H9 (cell line): Measurements from ENCODE around the gene SIN3B. TPM values are rescaled to one million over a fixed set of nuclear protein-coding genes. Genes with fewer than 3 reads are reported as not detected.

Experiments used
- DNase-seq: peaks from one replicate; pipeline ENCODE4 v3.0.0-alpha.2; 2017
- H2AFZ ChIP-seq: one replicate; pipeline ENCODE4 v1.6.1; 2013; ENCODE audit warnings: mild to moderate bottlenecking, low read length, control low read depth, moderate library complexity
- H2AK5ac ChIP-seq: 2 replicates; pipeline ENCODE4 v1.6.1; 2013; ENCODE audit warnings: low read length, control low read depth, mixed read lengths; ENCODE audit not compliant: insufficient read length
- H2BK120ac ChIP-seq: one replicate; pipeline ENCODE4 v1.6.1; 2013; ENCODE audit warnings: low read depth, mild to moderate bottlenecking, low read length, control low read depth, inconsistent platforms; ENCODE audit not compliant: poor library complexity, severe bottlenecking
- H2BK12ac ChIP-seq: 2 replicates; pipeline ENCODE4 v1.6.1; 2013; ENCODE audit warnings: low read length, control low read depth, mixed read lengths, low read depth; ENCODE audit not compliant: insufficient read length
- H2BK15ac ChIP-seq: 2 replicates; pipeline ENCODE4 v1.6.1; 2013; ENCODE audit warnings: low read depth, low read length, control low read depth
- H2BK20ac ChIP-seq: one replicate; pipeline ENCODE4 v1.6.1; 2013; ENCODE audit warnings: low read depth, mild to moderate bottlenecking, low read length, control low read depth, inconsistent platforms; ENCODE audit not compliant: poor library complexity, severe bottlenecking
- H2BK5ac ChIP-seq: 2 replicates; pipeline ENCODE4 v1.6.1; 2013; ENCODE audit warnings: low read length, control low read depth, mixed read lengths; ENCODE audit not compliant: insufficient read length
- H3K14ac ChIP-seq: 2 replicates; pipeline ENCODE4 v1.6.1; 2013; ENCODE audit warnings: low read length, control low read depth; ENCODE audit not compliant: insufficient read depth
- H3K18ac ChIP-seq: 2 replicates; pipeline ENCODE4 v1.6.1; 2013; ENCODE audit warnings: low read depth, mild to moderate bottlenecking, mixed read lengths, low read length, control low read depth; ENCODE audit not compliant: insufficient read length
- H3K23ac ChIP-seq: 2 replicates; pipeline ENCODE4 v1.6.1; 2013; ENCODE audit warnings: low read length, control low read depth, mixed read lengths, low read depth; ENCODE audit not compliant: insufficient read length
- H3K23me2 ChIP-seq: 2 replicates; pipeline ENCODE4 v1.6.1; 2013; ENCODE audit warnings: low read depth, mild to moderate bottlenecking, mixed read lengths, low read length, control low read depth; ENCODE audit not compliant: insufficient read length, poor library complexity, severe bottlenecking
- H3K27ac ChIP-seq: 2 replicates; pipeline ENCODE4 v1.5.1; 2013; ENCODE audit warnings: low read length, control low read depth, mixed read lengths, low read depth; ENCODE audit not compliant: insufficient read length
- H3K27me3 ChIP-seq: 2 replicates; pipeline ENCODE4 v1.6.1; 2013; ENCODE audit warnings: low read length, control low read depth, inconsistent platforms; ENCODE audit not compliant: insufficient read depth
- H3K4ac ChIP-seq: 2 replicates; pipeline ENCODE4 v1.6.1; 2013; ENCODE audit warnings: low read depth, mild to moderate bottlenecking, control low read depth, inconsistent platforms, low read length, moderate library complexity
- H3K4me1 ChIP-seq: 2 replicates; pipeline ENCODE4 v1.6.1; 2013; ENCODE audit warnings: low read length, control low read depth, inconsistent platforms; ENCODE audit not compliant: insufficient read depth
- H3K4me2 ChIP-seq: 2 replicates; pipeline ENCODE4 v1.6.1; 2013; ENCODE audit warnings: low read length, control low read depth, mixed read lengths; ENCODE audit not compliant: insufficient read length, insufficient read depth
- H3K56ac ChIP-seq: 2 replicates; pipeline ENCODE4 v1.6.1; 2013; ENCODE audit warnings: low read depth, mild to moderate bottlenecking, mixed read lengths, low read length, control low read depth; ENCODE audit not compliant: insufficient read length
- H3K79me1 ChIP-seq: 2 replicates; pipeline ENCODE4 v1.6.1; 2013; ENCODE audit warnings: low read depth, mild to moderate bottlenecking, moderate library complexity, low read length, control low read depth, inconsistent platforms; ENCODE audit not compliant: insufficient read depth, poor library complexity, severe bottlenecking
- H3K79me2 ChIP-seq: 2 replicates; pipeline ENCODE4 v1.6.1; 2013; ENCODE audit warnings: low read length, control low read depth, inconsistent platforms; ENCODE audit not compliant: insufficient read depth
- H3K9ac ChIP-seq: 2 replicates; pipeline ENCODE4 v1.6.1; 2013; ENCODE audit warnings: low read length, control low read depth, mixed read lengths; ENCODE audit not compliant: insufficient read length; ENCODE audit errors: extremely low read depth
- H3K9me3 ChIP-seq: one replicate; pipeline ENCODE4 v1.6.1; 2013; ENCODE audit warnings: low read depth, low read length, inconsistent platforms; ENCODE audit not compliant: control insufficient read depth
- H3T11ph ChIP-seq: one replicate; pipeline ENCODE4 v1.6.1; 2013; ENCODE audit warnings: mild to moderate bottlenecking, low read length, control low read depth, inconsistent platforms
- H4K20me1 ChIP-seq: one replicate; pipeline ENCODE4 v1.6.1; 2013; ENCODE audit not compliant: control insufficient read depth, insufficient read length, insufficient read depth
- H4K5ac ChIP-seq: 2 replicates; pipeline ENCODE4 v1.6.1; 2013; ENCODE audit warnings: low read depth, mild to moderate bottlenecking, mixed read lengths, low read length, control low read depth; ENCODE audit not compliant: insufficient read length
- H4K8ac ChIP-seq: replicated peaks from 2 replicates; pipeline ENCODE4 v1.6.1; 2013; ENCODE audit warnings: low read length, control low read depth, mixed read lengths, low read depth; ENCODE audit not compliant: insufficient read length
- H4K91ac ChIP-seq: 2 replicates; pipeline ENCODE4 v1.6.1; 2013; ENCODE audit warnings: low read depth, mild to moderate bottlenecking, moderate library complexity, mixed read lengths, low read length, control low read depth; ENCODE audit not compliant: insufficient read length
- H3K27ac Mint-ChIP-seq, 3 experiments: 2 replicates in 2 of 3; 3 replicates in 1 of 3; pipeline ENCODE4 v1.8.0; 2020 to 2021; ENCODE audit warnings: mixed read lengths in 3 of 3, mild to moderate bottlenecking in 1 of 3, moderate library complexity in 1 of 3
- H3K27me3 Mint-ChIP-seq: 2 replicates; pipeline ENCODE4 v1.8.0; 2021; ENCODE audit warnings: low read depth, mild to moderate bottlenecking, moderate library complexity, mixed read lengths
- H3K36me3 Mint-ChIP-seq, 3 experiments: 2 replicates in 2 of 3; 3 replicates in 1 of 3; pipeline ENCODE4 v1.8.0; 2020 to 2021; ENCODE audit warnings: low read depth in 3 of 3, mixed read lengths in 3 of 3; ENCODE audit not compliant: insufficient read depth in 1 of 3
- H3K4me1 Mint-ChIP-seq, 2 experiments: 2 replicates each; pipeline ENCODE4 v1.8.0; 2020; ENCODE audit warnings: mixed read lengths in 2 of 2
- H3K4me3 Mint-ChIP-seq, 2 experiments: 2 replicates in 1 of 2; 3 replicates in 1 of 2; pipeline ENCODE4 v1.8.0; 2020 to 2021; ENCODE audit warnings: mild to moderate bottlenecking in 2 of 2, mixed read lengths in 2 of 2, moderate library complexity in 1 of 2
- H3K9me3 Mint-ChIP-seq, 2 experiments: 2 replicates in 1 of 2; 3 replicates in 1 of 2; pipeline ENCODE4 v1.8.0; 2020; ENCODE audit warnings: mild to moderate bottlenecking in 2 of 2, mixed read lengths in 2 of 2, moderate library complexity in 1 of 2
- CTCF ChIP-seq: fragments of 200-600 bp; sonication (generic); conservative IDR thresholded peaks from 3 replicates; pipeline ENCODE4 v1.8.0; 2021; ENCODE audit warnings: antibody characterized with exemption, mild to moderate bottlenecking
- WGBS: extraction: QIAGEN DNeasy Blood & Tissue Kit; methylation state at CpG from one replicate; pipeline ENCODE4 v1.1.7; 2013; ENCODE audit warnings: missing lambda C conversion rate, low lambda C conversion rate, mixed read lengths; ENCODE audit not compliant: insufficient read length; ENCODE audit errors: extremely low coverage; 5-methylcytosine and 5-hydroxymethylcytosine counted together
- total RNA-seq: library from RNA; stranded (reverse); gene quantifications from 2 replicates; pipeline ENCODE4 v1.2.1, GENCODE V29; 2021

Gene SIN3B
- total RNA-seq, 1 experiment from 2014 or later = 72.7 TPM

- Histone ChIP-seq H3K23me2 (no peaks in the 10 kb centered on the region), H4K8ac (no peak overlapping the region), H3T11ph (no peak overlapping the region), H2AK5ac (no peak overlapping the region), H3K27ac (no peak overlapping the region), H3K18ac (no peak overlapping the region), H2BK12ac (no peak overlapping the region), H2BK15ac (no peak overlapping the region), H3K56ac (no peak overlapping the region), H2BK20ac (no peak overlapping the region), H2BK120ac (no peak overlapping the region), H3K4me2 (no peak overlapping the region), H3K14ac (no peak overlapping the region), H2AFZ (no peak overlapping the region), H4K91ac (no peak overlapping the region), H3K79me2 (no peaks in the 10 kb centered on the region), H3K9ac (no peak overlapping the region), H3K23ac (no peak overlapping the region), H3K4ac (no peak overlapping the region), H3K9me3 (peaks cover 7% of the 10 kb centered on the region), H3K79me1 (no peaks in the 10 kb centered on the region), H3K27me3 (no peaks in the 10 kb centered on the region), H2BK5ac (no peak overlapping the region), H3K4me1 (no peaks in the 10 kb centered on the region), H4K5ac (no peak overlapping the region), H4K20me1 (no peaks in the 10 kb centered on the region)
- peaks cover 3% of the 10 kb centered on the region for H3K27me3 Mint-ChIP-seq
- peaks cover 16 to 25% (median 18%) of the 10 kb centered on the region in 3 experiments for H3K36me3 Mint-ChIP-seq
- DNase-seq = no peak
- no peaks in the 10 kb centered on the region for H3K4me1 Mint-ChIP-seq
- peaks cover 31% of the 10 kb centered on the region in 2 experiments for H3K9me3 Mint-ChIP-seq
- no CpG with 5 or more reads among the region's 7 CpGs for WGBS
- no peak overlapping the region for H3K27ac Mint-ChIP-seq
- no peak for TF ChIP-seq CTCF
- no peak overlapping the region for H3K4me3 Mint-ChIP-seq
Measured at GRCh38 chr19:16911046-16911445, 81.8 kb downstream of the SIN3B start.
